ENCODE data around the gene CDK5.

DNA sequence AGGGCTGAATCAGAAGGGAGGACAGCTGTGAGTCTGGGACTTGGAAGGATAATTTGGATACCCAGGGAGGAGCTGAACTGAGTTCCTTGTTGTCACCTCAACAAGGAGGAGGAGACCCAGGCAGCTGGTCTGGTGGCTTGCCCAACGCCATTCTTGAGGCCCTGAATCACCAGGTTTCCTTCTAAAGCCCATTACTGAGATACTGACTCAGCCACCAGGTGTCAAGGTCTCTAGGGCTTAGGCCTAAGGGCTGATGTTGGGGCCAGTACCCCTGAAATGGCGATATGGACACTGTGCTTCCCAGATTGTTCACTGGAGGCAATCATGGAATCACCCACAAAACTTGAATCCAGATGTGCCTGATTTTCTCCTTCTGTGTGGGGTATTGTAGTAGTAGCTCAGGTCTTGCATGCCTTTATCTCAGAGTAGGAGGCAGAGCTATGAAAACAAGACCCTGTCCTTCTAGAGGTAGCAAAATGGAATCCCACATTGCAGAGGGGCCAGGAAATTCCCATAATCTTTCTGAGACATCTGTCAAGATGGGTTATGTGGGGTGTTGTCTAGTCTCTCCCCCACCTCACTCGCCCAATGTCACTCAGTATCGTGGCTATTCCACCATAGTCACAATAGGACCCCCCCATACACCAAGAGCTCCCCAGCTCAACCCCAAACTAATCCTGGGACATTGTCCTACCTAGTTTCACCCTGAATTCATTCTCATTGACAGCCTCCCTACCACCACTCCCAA is 31.6 kb downstream of the CDK5 start:
- TF ChIP-seq CTCF (IDR thresholded peaks at IDR 0.05; ENCODE audit: insufficient read depth, low read depth, low read length) (no peak), EZH2 (IDR thresholded peaks at IDR 0.05; ENCODE audit: insufficient read depth, low read length) (no peak)
